Loucy (cell line): ENCODE measurements around the gene MACROD2.

ENCODE experiments used
- H2AFZ ChIP-seq: fragments of 200-600 bp; sonication (generic); 2 replicates; pipeline ENCODE4 v1.6.0; 2016; ENCODE audit warnings: antibody characterized with exemption, mild to moderate bottlenecking, low read length, moderate library complexity
- H3F3A ChIP-seq: fragments of 200-600 bp; 2 replicates; pipeline ENCODE4 v1.6.0; 2016; ENCODE audit warnings: antibody characterized with exemption, low read depth, mild to moderate bottlenecking
- H3K27me3 ChIP-seq: fragments of 200-600 bp; sonication (generic); 2 replicates; pipeline ENCODE4 v1.6.1; 2014; ENCODE audit warnings: low read length, mild to moderate bottlenecking; ENCODE audit not compliant: insufficient read depth, poor library complexity, severe bottlenecking
- H3K36me3 ChIP-seq: fragments of 200-600 bp; sonication (generic); 2 replicates; pipeline ENCODE4 v1.6.1; 2016; ENCODE audit warnings: low read length; ENCODE audit not compliant: insufficient read depth
- H3K4me1 ChIP-seq: fragments of 200-600 bp; sonication (generic); 2 replicates; pipeline ENCODE4 v1.5.1; 2014; ENCODE audit warnings: low read length, mild to moderate bottlenecking; ENCODE audit not compliant: insufficient read depth, poor library complexity, severe bottlenecking
- H3K4me2 ChIP-seq: fragments of 200-600 bp; sonication (generic); 2 replicates; pipeline ENCODE4 v1.6.0; 2014; ENCODE audit warnings: antibody characterized with exemption, low read length, low read depth, mild to moderate bottlenecking; ENCODE audit not compliant: poor library complexity, severe bottlenecking
- H3K4me3 ChIP-seq: fragments of 200-600 bp; sonication (generic); 2 replicates; pipeline ENCODE4 v1.5.1; 2014; ENCODE audit warnings: low read length, mild to moderate bottlenecking, mixed read lengths; ENCODE audit not compliant: poor library complexity, severe bottlenecking
- H3K79me2 ChIP-seq: fragments of 200-600 bp; sonication (generic); 2 replicates; pipeline ENCODE4 v1.6.1; 2014; ENCODE audit warnings: low read length; ENCODE audit not compliant: insufficient read depth
- H3K9ac ChIP-seq: fragments of 200-600 bp; sonication (generic); 2 replicates; pipeline ENCODE4 v1.6.0; 2014; ENCODE audit warnings: mild to moderate bottlenecking, low read depth, low read length, moderate library complexity; ENCODE audit not compliant: poor library complexity, severe bottlenecking
- H3K9me2 ChIP-seq: fragments of 200-600 bp; sonication (generic); replicated peaks from 2 replicates; pipeline ENCODE4 v1.6.1; 2016; ENCODE audit warnings: low read depth, low read length, mixed read lengths
- H3K9me3 ChIP-seq: fragments of 200-600 bp; sonication (generic); 2 replicates; pipeline ENCODE4 v1.6.1; 2014; ENCODE audit warnings: mild to moderate bottlenecking, antibody characterized with exemption, low read length, low read depth; ENCODE audit not compliant: insufficient read depth
- H4K20me1 ChIP-seq: fragments of 200-600 bp; sonication (generic); 2 replicates; pipeline ENCODE4 v1.6.0; 2014; ENCODE audit warnings: antibody characterized with exemption, low read length, mild to moderate bottlenecking; ENCODE audit not compliant: insufficient read depth, poor library complexity, severe bottlenecking
- CTCF ChIP-seq: fragments of 200-600 bp; sonication (generic); conservative IDR thresholded peaks from 2 replicates; pipeline ENCODE4 v1.5.1; 2014; ENCODE audit warnings: mild to moderate bottlenecking, antibody characterized with exemption, low read length
- EZH2phosphoT487 ChIP-seq: fragments of 200-600 bp; IDR thresholded peaks from 2 replicates; pipeline ENCODE4 v1.6.1; 2018; ENCODE audit warnings: antibody characterized with exemption, mild to moderate bottlenecking, moderate library complexity, borderline replicate concordance

MACROD2 gene

DNA sequence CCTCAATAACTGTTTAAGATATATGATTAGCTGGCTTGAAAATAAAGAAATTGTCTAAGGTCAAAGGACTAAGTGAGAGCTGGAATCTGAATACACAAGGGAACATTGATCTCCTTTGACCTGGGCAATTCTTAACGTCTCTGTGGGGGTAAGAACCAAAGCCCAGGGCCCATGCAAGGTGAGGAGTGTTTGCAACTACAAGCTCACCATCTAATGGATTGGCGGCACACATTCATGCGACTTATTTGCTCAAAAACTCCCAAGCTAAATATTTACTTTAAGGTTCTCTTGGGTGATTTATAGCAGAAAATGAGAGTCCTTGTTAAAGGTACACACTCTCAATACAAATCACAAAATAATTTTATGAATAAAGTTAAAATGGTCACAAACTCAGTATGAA is 734.1 kb downstream of the MACROD2 start:
- Histone ChIP-seq H3K36me3 (no peaks in the 10 kb centered on the region), H3K4me2 (no peak overlapping the region), H3K79me2 (no peaks in the 10 kb centered on the region)

GRCh38 chr20:14732343-14732742 is 737.0 kb downstream of the MACROD2 start:
- no peaks in the 10 kb centered on the region for H3K9me2 ChIP-seq
- H3K9me3 ChIP-seq, result no peaks in the 10 kb centered on the region
- H3F3A ChIP-seq, result no peaks in the 10 kb centered on the region

More for the DNA sequence above, 734.1 kb downstream of the MACROD2 start:
- no peak overlapping the region for H3K4me3 ChIP-seq
- H4K20me1 ChIP-seq, result no peaks in the 10 kb centered on the region
- no peak overlapping the region for H3K9ac ChIP-seq
- H3K4me1 ChIP-seq, result no peaks in the 10 kb centered on the region
- H3K9me3 ChIP-seq, result no peaks in the 10 kb centered on the region
- H2AFZ ChIP-seq, result no peak overlapping the region
- no peaks in the 10 kb centered on the region for H3K27me3 ChIP-seq
- no peaks in the 10 kb centered on the region for H3F3A ChIP-seq
- no peaks in the 10 kb centered on the region for H3K9me2 ChIP-seq
- TF ChIP-seq EZH2phosphoT487 (no peak), CTCF (no peak)

DNA sequence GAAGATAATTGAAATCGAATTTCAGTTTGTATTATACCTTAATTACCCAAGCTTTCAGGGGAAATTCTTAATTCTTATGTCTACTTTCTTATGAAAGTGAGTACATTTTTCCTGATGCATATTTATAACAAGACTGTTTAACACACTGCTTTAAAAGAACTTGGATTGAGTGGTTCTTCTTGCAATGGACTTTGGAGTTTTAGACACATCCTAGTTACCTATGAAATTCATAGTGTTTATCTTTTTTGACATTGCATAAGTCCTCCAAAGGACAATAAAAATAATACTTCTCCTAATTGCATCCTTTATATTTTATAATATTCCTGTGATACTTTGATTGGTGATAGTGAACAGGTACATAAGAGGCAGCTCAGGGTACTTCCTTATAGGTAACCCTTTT is 737.7 kb downstream of the MACROD2 start:
- H2AFZ ChIP-seq, result no peak overlapping the region
- H3F3A ChIP-seq, result no peaks in the 10 kb centered on the region
- no peaks in the 10 kb centered on the region for H3K4me1 ChIP-seq
- no peaks in the 10 kb centered on the region for H3K79me2 ChIP-seq
- no peak overlapping the region for H3K9ac ChIP-seq
- H3K9me2 ChIP-seq, result no peaks in the 10 kb centered on the region
- H4K20me1 ChIP-seq, result no peaks in the 10 kb centered on the region
- H3K4me3 ChIP-seq, result no peak overlapping the region
- H3K9me3 ChIP-seq, result no peaks in the 10 kb centered on the region
- no peaks in the 10 kb centered on the region for H3K27me3 ChIP-seq
- TF ChIP-seq CTCF (no peak), EZH2phosphoT487 (no peak)
- no peak overlapping the region for H3K4me2 ChIP-seq
- no peaks in the 10 kb centered on the region for H3K36me3 ChIP-seq

More at GRCh38 chr20:14732343-14732742, 737.0 kb downstream of the MACROD2 start:
- H3K36me3 ChIP-seq, result no peaks in the 10 kb centered on the region
- no peak for TF ChIP-seq EZH2phosphoT487
- no peak overlapping the region for H3K4me3 ChIP-seq
- H2AFZ ChIP-seq, result no peak overlapping the region
- H3K4me1 ChIP-seq, result no peaks in the 10 kb centered on the region
- H3K27me3 ChIP-seq, result no peaks in the 10 kb centered on the region
- no peak overlapping the region for H3K9ac ChIP-seq
- no peaks in the 10 kb centered on the region for H3K79me2 ChIP-seq
- no peak overlapping the region for H3K4me2 ChIP-seq
- H4K20me1 ChIP-seq, result no peaks in the 10 kb centered on the region

GRCh38 chr20:14740380-14740779 is 745.1 kb downstream of the MACROD2 start:
- no peak overlapping the region for H2AFZ ChIP-seq
- H3K36me3 ChIP-seq, result no peaks in the 10 kb centered on the region
- TF ChIP-seq EZH2phosphoT487 (no peak), CTCF (no peak)
- no peaks in the 10 kb centered on the region for H3K9me2 ChIP-seq
- no peaks in the 10 kb centered on the region for H3K79me2 ChIP-seq
- H3K4me3 ChIP-seq, result no peak overlapping the region
- H3K9me3 ChIP-seq, result no peaks in the 10 kb centered on the region
- H3K4me1 ChIP-seq, result no peaks in the 10 kb centered on the region
- no peaks in the 10 kb centered on the region for H3F3A ChIP-seq
- H3K27me3 ChIP-seq, result no peaks in the 10 kb centered on the region
- no peak overlapping the region for H3K4me2 ChIP-seq
- no peaks in the 10 kb centered on the region for H4K20me1 ChIP-seq
- no peak overlapping the region for H3K9ac ChIP-seq
